Hematopoietic multipotent progenitor cell treated with erythropoietin and hydrocortisone succinate and interleukin-3 and kit ligand, for 4 days (in vitro differentiated cells): ENCODE measurements around the gene MSI2.

ENCODE experiments used
- DNase-seq: peaks from one replicate; pipeline ENCODE4 v3.0.0-alpha.2; 2015

Gene MSI2

DNA sequence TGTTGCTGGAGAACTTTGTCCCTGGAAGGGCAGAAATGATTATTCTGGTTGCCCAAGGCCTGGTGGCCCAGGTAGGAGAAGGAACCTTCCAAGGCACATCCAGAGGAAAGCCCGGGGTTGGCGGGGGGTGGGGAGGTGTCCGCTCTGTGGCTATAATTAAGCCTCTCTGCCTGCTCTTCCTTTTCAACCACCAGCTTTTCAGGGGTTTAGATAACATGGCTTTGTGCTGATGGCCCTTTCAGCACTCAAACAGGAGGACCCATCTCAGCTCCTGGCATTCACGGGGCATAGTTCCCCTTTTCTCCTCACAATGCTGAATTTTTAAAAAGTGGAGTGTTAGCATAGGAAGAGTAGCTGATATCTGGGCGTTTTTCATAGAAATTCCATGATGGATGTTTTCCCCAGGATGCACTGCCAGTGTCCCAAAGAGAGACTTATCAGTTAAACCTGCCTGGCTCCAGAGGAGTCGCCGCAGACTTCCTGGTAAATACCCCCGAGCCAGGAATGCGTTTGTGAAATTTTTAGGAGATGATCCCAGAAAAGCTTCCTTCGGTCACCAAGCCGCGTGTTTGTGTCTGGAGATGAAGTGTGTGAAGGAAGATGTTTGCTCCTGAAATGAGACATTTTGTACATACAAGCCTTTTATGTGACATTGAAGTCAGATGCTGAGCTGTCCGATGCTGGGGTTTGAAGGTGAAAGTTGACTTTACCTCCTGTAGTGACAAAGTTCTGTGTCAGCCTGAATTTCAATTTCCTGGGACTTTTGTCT lies 188.5 kb downstream of the MSI2 start:
- peak; percentile 80 for DNase-seq

DNA sequence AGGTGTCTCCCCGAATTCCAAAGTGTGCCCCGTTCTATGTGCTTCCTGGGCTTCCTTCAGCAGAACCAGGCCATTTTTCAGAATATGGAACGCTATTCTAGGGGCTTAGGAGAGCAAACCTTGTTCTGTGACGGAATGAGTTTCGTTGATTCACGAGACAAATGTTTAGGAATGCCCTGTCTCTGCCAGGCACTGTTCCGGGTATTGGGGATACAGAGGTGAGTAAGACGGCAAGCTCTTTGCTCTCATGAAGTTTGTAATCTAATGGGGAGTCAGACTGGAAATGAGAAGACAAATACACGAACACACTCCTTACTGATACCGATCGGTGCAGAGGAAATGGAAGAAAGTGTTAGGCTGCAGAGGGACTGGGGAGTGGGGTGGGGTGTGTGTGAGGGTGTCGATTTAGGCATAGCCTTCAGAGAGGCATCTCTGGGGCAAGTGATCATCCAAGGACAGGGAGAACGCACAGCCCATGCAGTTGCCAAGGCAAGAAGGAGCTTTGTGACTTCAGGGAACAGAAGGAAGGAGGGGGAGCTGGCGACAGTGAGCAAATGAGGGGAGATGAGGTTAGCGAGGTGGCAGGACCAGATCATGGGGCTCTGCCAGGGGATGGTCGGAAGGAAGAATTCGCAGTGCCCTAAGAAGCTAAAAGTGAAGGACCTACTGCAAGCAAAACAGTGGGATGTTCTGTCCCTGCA lies 189.6 kb downstream of the MSI2 start:
- peak; percentile 61 for DNase-seq

DNA sequence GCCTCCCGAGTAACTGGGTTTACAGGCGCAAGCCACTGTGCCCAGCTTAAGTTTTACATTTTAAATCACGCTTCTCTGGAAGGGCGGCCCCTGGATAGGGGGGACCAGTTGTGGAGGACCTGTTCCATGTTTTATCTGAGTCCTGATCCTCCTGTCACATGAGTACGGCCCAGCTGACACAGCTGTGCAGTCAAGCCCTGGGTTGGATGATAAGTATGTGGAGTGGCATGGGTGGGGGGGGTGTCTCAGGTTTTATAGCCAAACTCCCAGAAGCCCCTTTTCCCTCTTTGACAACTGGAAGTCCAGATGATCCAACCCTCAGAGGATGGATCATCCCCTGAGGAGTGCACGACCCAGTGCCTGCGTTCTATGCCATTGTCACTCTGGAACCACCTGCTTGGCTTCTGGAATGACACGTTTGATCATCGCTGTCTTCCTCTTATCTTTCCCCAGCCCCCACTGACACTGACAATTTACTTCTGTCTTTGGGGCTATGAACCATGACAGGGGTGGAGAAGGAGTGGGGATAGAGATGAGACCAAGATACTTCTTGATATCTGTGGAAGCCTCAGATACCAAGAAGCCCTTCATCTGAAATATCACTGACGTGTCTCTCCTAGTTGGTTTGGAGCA lies 191.2 kb downstream of the MSI2 start:
- peak; percentile 65 for DNase-seq

DNA sequence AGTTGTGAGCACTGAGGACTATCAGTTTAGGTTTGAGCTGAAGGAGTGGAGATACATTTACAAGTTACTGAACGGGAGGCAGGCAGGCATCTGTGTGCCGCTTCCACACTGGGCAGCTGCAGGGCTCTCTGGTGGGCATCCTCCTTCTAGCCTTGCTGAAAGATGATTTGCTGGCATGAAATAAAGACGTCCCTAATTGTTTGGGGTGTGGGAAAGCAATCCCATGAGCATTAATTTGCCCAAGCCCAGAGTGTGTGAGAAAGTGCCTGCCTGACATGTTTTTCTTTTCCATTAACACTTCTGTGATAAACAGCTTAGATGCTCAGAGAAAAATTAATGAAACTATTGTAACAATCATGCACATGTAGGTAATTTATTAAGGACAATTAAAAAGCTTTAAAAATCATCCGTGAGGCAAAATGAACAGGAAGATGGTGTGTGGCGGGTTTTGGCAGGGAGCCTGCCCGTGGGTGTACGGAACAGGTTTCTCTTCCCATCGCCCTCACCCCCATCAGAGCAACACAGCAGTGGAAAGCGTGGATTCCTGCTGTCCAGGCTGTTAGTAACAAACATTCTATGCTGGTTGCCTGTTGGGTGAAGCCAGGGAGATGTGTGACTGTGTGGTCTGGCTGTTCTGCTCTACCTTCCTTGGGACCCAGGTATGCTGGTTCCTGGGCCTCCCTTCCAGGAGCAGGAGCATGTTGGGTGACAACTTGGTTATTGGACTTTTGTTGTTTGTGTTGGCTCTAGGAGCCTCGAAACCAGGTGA lies 191.9 kb downstream of the MSI2 start:
- no peak for DNase-seq

DNA sequence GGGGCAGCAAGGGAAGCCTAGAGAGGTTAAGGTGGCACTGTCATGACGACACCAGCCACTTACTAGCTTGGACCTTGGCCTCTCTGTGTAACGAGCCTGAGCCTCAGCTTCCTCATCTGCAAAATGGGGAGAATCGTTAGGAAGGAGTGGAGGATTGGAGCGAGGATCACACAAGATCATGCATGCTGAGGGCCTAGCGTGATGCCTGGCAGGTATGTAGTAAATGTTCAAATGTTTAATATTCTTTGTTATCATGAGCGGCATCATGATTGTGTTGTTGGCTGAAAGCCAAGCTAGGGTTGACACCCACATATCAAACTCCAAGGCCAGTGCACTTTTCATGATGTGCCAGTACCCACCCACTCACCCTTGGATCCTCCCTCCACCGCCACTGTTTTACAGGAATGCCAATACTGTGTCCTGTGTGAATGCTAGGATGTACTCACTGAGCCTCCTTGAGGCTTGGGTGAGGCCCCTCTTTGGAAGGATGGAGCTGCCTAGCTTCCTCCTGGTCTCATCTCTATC lies 192.5 kb downstream of the MSI2 start:
- no peak for DNase-seq

DNA sequence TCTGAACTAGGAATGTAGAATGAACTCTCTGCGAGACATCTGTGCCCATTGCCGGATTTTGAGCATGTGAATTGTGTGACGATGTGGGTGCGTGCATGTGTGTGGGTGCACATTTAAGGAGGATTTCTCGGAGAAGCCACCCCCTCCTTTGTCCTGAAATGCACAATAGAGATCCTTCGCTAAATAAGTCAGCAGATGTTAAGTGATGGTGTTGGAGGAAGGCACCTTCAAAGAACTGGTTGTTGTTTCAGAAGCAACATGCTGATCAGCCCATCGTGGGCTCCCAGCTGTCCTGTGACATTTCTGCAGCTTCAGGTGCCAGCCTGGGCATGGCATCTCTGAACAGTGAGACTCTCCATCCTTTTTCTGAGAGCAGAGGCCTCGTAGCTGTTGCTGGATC lies 194.9 kb downstream of the MSI2 start:
- no peak for DNase-seq

DNA sequence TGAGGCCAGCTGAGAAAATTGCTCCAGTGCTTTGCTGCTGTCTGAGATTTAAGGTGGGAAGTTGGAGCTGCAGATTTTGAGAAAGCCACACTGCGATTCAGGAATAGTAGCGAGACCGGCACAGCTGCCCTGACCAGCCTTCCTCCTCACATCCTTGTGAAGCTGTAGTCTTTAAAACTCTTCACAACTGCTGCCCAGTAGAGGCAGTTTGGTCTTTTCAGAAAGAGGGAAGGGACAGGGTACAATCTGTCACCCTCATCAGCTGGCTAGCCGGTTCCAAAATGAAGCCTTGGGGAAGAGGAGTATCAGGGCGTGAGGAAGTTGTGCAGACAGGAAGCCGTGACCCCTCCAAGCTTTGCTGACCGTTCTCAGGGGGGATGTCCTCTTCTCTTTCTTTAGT lies 195.3 kb downstream of the MSI2 start:
- DNase-seq: peak; percentile 31

DNA sequence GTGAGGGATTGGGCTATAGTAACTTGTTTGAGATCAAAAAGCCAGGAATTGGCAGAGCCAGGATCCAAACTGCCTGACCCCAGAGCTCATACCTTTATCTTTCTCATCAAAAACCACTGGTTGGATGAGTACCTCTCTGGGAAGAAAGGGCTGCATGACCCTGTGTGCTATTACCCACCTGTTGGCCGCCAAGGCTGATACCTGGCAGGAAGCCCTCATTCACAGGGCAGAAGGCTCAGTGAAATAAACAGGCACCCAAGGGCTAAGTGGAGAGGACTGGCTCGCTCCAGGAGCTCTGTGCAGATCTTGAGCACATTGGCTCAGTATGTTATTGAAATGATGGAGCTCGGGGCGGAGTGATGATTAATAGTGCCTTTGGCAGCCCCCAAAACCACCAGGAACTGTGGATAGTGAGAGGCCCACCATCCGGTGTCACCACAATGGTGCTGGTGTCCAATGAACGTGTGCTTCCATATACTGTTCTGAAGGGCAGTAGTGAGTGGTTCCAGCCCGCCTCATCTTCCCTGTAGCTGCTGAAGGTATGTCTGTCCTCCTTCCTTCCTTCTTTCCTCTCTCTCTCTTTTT lies 197.6 kb downstream of the MSI2 start:
- DNase-seq: no peak

DNA sequence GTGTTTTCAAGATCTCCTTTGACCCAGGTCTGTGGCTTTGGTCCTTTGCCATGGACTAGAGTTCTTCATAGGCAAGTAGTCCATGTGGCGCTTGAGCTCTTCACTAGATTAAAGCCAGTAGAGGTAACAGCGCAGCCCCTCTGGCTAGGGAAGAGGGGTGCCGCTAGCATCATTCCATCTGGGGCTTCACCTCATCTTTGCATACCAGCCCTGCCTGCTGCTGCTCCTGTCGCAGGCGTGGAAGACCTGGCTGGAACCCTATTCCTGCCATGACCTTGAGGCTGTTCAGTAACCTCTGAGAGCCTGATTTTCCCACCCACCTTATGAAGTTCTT lies 198.4 kb downstream of the MSI2 start:
- DNase-seq: no peak

DNA sequence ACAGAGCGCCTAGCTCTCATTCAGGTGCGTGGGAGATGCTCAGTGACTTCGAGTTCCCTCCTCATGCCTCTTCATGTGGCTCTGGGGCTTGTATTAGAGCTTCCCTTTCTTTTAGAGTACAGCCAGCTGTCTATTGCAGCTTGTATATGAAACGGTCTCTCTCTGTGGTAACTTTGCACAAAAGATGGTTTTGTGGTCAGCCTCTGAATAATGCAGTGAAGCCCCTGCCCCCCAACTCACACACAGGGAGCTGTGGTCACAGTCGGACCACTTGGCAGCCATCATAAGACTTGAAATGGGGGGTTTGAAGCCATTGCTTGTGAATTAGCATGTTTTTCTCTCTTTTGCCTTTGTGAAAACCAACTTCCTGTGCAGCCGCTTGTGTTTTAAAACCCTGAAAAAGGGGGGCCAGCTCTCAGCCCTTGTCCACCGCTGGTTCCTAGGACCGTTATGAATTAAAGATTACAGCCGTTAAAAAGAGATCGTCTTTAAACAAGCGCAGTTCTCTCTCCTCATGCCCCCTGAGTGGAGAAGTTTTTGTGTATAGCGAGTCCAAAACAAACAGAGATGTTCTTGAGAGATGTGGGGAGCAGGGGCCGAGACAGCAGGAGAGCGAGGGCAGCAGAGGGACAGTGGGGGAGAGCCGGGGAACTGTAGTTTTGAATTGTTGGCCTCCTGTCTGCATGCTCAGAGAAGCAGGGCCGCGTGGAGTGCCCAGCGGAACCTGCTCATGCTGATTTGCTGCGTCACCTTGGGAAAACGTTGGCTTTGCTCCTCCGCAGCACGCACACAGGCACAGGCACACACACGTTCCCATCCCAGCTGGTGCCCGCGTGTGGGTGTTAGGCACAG lies 199.0 kb downstream of the MSI2 start:
- DNase-seq: peak; percentile 97

DNA sequence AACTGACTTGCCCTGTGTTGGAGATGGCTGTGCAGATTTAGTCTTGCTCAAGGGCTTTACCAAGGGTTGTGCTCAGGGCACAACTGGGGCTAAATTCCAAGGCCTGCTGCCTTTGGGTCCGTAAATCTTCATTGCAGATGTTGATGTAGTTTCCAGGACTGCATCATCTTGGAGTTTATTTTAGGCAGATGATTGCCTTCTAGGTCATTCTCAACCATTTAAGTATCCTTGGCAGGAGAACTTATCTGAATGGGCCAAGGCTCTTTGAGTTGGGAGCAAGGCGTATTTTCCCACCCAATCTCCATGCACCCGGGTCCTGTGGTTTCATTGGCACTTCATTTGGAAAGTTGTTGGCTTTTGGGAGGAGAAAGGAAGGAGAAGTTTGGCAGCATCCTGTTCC lies 200.3 kb downstream of the MSI2 start:
- DNase-seq: no peak

DNA sequence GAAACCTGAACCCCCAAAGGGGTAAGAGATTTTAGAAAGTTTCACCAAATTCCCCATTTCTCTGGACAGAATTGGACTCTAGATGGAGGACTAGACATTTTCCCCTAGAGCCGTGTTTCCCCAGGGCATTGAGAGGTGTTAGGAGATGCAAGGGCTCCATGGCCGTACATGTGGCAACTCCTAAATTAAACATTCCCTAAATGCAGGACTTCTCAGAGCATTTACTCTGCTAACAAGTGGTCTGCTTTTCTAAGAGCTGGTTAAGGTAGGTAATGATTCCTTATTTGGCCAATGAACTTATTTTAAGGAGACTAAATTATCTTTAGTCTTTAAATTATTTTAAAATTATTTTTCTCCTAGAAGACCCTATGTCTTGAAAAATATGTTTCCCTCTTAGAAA lies 200.9 kb downstream of the MSI2 start:
- DNase-seq: no peak

DNA sequence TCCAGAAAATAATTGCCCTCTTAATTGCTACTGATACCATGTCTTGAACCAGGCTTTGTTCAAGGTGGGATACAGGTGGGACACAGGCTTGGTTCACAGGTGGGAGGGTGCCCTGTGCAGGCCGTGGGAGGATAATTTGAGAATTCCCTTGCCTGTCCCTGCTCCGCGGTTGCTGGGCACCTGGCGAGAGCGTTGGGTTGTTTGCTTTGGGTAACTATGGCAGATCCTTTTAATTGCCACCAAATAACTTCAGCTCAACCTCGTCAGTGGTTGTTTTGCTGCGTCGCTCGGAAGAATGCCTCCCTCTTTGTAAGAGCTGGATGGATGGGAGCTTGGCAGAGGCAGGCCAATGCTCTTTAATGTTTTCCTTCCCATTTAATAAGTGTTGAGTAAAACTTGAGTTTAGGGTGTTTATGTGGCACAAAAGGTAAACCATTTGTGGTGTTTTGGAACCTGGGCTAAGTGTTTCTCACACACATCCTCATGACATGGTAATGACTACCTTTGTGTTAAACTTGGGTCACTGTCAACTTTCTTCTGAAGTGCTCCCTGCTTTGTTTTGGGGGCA lies 202.5 kb downstream of the MSI2 start:
- no peak for DNase-seq

DNA sequence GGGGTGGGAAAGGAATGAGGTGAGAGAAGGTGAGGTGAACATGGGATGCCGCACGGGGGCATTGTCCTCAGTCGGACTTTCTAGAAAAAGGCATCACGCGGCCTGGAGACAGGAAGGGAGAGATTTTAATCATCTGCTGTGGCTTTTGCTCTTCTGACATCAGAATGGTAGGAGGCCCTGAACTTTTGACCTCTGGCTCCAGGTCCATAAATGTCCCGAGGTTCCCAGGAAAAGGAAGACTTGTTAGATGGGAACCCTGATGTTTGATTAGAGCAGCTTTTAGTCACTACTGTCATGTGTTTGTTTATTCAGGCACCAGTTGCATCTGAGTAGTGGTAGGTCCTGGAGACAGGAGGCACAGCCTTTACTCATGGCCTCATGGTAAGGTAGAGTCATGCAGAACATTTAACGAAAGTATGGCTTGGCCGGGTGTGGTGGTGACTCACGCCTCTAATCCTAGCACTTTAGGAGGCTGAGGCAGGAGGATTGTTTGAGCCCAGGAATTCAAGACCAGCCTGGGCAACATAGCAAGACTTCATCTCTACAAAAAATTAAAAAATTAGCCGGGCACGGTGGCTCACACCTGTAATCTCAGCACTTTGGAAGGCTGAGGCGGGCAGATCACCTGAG lies 203.1 kb downstream of the MSI2 start:
- DNase-seq: peak; percentile 64

DNA sequence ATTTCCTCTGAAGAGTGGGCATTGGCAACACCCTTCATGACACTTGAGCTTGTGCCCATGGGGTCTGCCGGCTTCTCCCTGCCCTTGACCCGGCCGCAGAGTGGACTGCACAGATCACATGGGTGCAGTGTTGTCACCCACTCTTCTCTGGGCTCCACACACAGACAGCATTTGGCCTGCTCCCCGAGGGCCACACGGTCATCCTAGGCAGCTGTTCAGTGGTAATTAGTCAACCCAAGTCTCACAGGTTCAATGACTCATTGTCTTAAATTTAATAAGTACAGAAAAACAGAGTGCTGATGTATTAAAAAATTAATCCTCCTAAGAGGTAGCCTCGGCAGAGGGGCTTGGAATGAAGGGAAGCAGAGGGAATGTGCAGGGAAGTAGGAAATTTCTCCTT lies 204.8 kb downstream of the MSI2 start:
- no peak for DNase-seq

DNA sequence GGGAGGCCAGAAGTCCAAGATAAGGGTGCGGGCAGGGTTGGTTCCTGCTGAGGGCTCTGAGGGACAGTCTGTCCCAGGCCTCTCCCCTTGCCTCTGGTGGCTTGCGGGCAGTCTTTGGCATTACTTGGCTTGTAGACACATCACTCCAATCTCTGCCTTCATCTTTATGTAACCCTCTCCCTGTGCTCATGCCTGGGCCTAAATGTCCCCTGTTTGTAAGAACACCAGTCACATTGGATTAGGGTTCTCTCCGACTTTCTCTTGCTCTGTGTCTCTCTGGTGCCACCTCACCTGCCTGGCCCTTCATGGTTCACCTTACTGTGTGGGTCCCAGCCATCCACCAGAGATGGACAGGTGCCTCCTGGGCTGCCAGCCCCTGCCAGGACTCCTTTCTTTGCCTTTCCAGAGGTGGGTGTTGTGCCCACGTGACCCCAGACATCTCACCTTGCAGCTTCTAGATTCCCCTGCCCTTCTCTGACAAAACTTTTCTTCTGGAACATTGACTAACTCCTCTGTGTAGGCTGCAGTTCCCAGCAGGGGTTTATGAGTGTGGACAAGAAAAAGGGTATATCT lies 205.8 kb downstream of the MSI2 start:
- DNase-seq: no peak

DNA sequence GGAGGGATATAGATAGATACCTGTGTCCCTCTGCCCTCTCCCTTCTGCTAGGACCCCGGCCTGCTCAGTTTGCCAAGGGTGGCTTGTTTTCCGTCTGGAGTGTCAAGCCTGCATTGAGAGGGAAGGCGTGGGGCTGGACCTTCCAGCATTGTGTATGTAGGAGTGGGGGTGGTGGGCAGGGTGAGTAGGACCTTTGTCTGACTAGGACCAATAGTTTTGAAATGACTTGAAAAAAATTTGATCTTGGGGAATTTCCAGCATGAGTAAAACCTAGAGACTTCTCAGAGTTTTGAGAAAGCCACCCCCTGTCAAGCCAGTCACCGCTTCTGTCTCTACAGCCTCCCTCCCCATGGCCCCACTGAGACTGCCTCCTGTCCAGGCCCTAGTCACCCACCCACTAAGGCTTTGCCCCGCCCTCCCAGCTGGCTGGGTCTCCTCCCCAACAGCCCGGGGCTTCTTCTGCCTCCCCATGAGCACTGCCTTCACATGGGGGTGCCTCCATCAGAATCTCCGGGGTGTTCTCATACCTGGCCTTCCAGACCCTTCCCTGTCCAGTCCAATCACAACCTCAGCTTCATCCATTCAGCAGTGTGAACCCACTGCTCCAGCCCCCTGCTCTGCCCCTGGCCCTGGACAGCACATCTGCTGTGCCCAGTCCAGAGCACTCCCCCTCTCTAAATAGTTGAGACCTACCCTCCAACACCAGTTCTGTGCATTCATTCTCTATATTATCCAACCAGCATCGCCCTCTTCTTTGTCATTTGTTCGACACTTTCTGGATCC lies 207.0 kb downstream of the MSI2 start:
- no peak for DNase-seq

DNA sequence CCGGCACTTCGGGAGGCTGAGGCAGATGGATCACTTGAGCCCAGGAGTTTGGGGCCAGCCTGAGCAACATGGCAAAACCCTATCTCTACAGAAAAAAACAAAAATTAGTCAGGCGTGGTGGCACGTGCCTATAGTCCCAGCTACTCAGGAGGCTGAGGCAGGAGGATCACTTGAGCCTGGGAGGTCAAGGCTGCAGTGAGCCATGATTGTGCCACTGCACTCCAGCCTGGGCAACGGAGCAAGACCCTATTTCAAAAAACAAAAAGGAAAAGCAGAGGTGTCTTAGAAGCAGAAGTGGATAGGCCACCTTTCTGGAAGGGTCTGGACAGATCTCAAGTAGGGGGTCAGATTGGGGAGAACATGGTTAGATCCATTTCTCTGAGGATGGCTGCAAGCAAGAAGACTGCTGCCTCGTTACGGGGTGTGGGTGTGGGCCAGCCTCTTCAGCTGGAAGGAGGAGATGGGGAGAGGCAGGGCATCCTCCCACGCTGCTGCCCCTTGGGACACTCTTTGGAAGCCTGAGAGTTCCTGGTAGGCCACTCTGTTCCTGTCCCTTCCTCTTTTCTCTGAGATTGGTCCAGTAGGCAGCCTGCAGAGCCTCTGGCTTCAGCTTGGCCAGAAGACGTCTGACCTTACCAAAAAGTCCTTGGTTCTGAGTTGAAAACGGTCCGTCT lies 208.0 kb downstream of the MSI2 start:
- DNase-seq: no peak

DNA sequence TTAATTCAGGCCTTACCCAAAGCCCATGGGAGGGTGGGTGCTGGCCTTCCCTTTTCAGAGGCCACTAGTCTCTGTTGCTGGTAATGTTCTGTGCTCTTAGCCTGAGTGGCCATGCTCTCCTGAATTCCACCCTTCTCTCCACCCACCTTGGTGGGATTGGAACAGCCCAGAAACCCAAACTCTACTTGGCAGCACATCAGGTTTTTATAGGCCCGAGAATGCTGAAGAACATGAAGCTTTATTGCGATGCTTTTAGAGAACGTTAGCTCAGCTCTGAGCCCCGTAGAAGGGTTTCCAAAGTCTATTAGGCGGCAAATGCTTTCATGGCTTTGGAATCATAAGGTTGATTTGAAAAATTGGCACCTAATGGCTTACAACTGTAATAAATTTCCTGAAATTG lies 209.3 kb downstream of the MSI2 start:
- DNase-seq: no peak
